Right cardiac atrium (tissue), 5 donors: ENCODE data around the gene OXGR1. TPM values are rescaled to one million over a fixed set of nuclear protein-coding genes. Genes with fewer than 3 reads are reported as not detected.
"Not testable (repeated sequence)": the region's sequence is repeated elsewhere in the genome, so short reads cannot be mapped to it uniquely, and the experiment has no call there.

Experiments
- ATAC-seq, 2 donors: fragments of 200-7000 bp; cut with Tn5 transposase; one replicate each; pipeline versions ENCODE4 v1.8.0 to v1.9.1; 2020; ENCODE audit warnings: moderate library complexity in 2 of 2, mild to moderate bottlenecking in 1 of 2
- DNase-seq, 3 donors: peaks; one replicate each; pipeline ENCODE4 v3.0.0-alpha.2; 2020
- H3K27ac ChIP-seq: one replicate; pipeline ENCODE4 v1.5.1; 2013; ENCODE audit warnings: mild to moderate bottlenecking, low read length, control low read depth, moderate library complexity
- H3K27me3 ChIP-seq: one replicate; pipeline ENCODE4 v1.6.1; 2013; ENCODE audit not compliant: control insufficient read depth, insufficient read depth
- H3K4me1 ChIP-seq: one replicate; pipeline ENCODE4 v1.6.1; 2013; ENCODE audit warnings: low read length; ENCODE audit not compliant: control insufficient read depth, insufficient read depth
- H3K4me3 ChIP-seq: one replicate; pipeline ENCODE4 v1.5.1; 2013; ENCODE audit warnings: low read length, control low read depth
- H3K9me3 ChIP-seq: one replicate; pipeline ENCODE4 v1.6.1; 2013; ENCODE audit warnings: low read length; ENCODE audit not compliant: control insufficient read depth
- WGBS: extraction: QIAGEN DNeasy Blood & Tissue Kit; methylation state at CpG from one replicate; pipeline ENCODE4 v1.1.7; 2013; 5-methylcytosine and 5-hydroxymethylcytosine counted together
- intact Hi-C, 4 donors: fragments of 100-400 bp; cut with DNase I; formaldehyde crosslinking; loops; one replicate each; pipeline versions ENCODE4 v1.11.0 to v1.14.0; 2022 to 2023
- long read RNA-seq, 4 donors: library from polyadenylated mRNA; unstranded; transcript quantifications; one replicate each; pipeline ENCODE4 v2.0.0, GENCODE V29; 2020 to 2021
- polyA plus RNA-seq: library from polyadenylated mRNA; stranded (reverse); fragments of 200-250 nt; gene quantifications from one replicate; pipeline ENCODE4 v1.2.3, GENCODE V29; 2013
- total RNA-seq, 4 donors: library from RNA; stranded (reverse); fragmentation: NEBNext Ultra II Directional; extraction: Animal tissue kit (Norgen Biotek cat#: 25700); gene quantifications; one replicate each; pipeline ENCODE4 v1.2.1, GENCODE V29; 2021
- donor health status: healthy with polysubstance abuse.
- donor health status: DM: no; HTN: yes; CAD: no.
- donor health status: DM: no; HTN: no; CAD: no.
- donor health status: DM: no; HTN: yes; CAD: no; lungs with severe emphysema.
- donor health status: DM: yes; HTN: yes; CAD: no.

Gene OXGR1
- under 1 TPM in 3 of 4 donors, not detected in 1; 0.26 to 0.70 (median 0.41) TPM for total RNA-seq
- polyA plus RNA-seq: 0.09 TPM
- long read RNA-seq, donor 1: 0 reads
- long read RNA-seq, donor 2: 0 reads
- long read RNA-seq, donor 3, partial matches to known transcripts: 0 of 1 reads
- long read RNA-seq, donor 3, other reads (novel, unspliced or antisense): 0 of 1 reads
- long read RNA-seq, donor 4: 0 reads

- peak in 2 of 3 donors; percentile 58 to 65 for DNase-seq
These were observed at the start of gene OXGR1 for GRCh38 chr13:96994017-96994857. Gene OXGR1 (minus strand): TSS chr13:96994476. CDS start chr13:96987759, 6,717 bp downstream.

GRCh38 chr13:97043302-97043701 lies 49.0 kb upstream of the OXGR1 start:
- 68% methylated on average over 2 of the region's 2 CpGs for WGBS
- DNase-seq (no peak), ATAC-seq (no peak)
- Histone ChIP-seq H3K27me3 (no peaks in the 10 kb centered on the region), H3K27ac (no peak overlapping the region), H3K4me3 (no peak overlapping the region), H3K9me3 (no peaks in the 10 kb centered on the region), H3K4me1 (no peaks in the 10 kb centered on the region)
- intact Hi-C loops: no loop called here

More at GRCh38 chr13:96994017-96994857, at the start of gene OXGR1:
- Histone ChIP-seq H3K27me3 (no peaks in the 10 kb centered on the region), H3K4me1 (peaks cover 5% of the 10 kb centered on the region), H3K27ac (no peak within 1 kb of the TSS), H3K9me3 (no peaks in the 10 kb centered on the region), H3K4me3 (peak within 1 kb of the TSS; percentile 71)
- peak; percentile 57 to 78 for ATAC-seq
- 4% methylated on average over 52 of the region's 52 CpGs for WGBS
- intact Hi-C loops: no loop called here

GRCh38 chr13:97030705-97031452 lies 36.6 kb upstream of the OXGR1 start:
- H3K27me3 ChIP-seq: no peaks in the 10 kb centered on the region
- ATAC-seq: no peak
- intact Hi-C loops: loop anchor here in 1 of 4 donors (10.0 kb wide), 1 partner anchor 184 kb away; no protein-coding TSS in a partner anchor
- DNase-seq: no peak
- H3K4me3 ChIP-seq: no peak overlapping the region
- peaks cover 1% of the 10 kb centered on the region for H3K9me3 ChIP-seq
- H3K27ac ChIP-seq: no peak overlapping the region
- H3K4me1 ChIP-seq: no peaks in the 10 kb centered on the region
- WGBS: 46% methylated on average over 2 of the region's 2 CpGs

- Histone ChIP-seq H3K4me1 (no peaks in the 10 kb centered on the region), H3K4me3 (no peak overlapping the region), H3K27me3 (no peaks in the 10 kb centered on the region), H3K27ac (no peak overlapping the region), H3K9me3 (no peaks in the 10 kb centered on the region)
- 41% methylated on average over 12 of the region's 12 CpGs for WGBS
- DNase-seq: peak in 2 of 3 donors; percentile 44 to 73
- intact Hi-C loops: loop anchor here in 1 of 4 donors (10.0 kb wide), 1 partner anchor 336 kb away; no protein-coding TSS in a partner anchor
- ATAC-seq: no peak
These were observed 34.4 kb upstream of the OXGR1 start for GRCh38 chr13:97028441-97029299.

DNA sequence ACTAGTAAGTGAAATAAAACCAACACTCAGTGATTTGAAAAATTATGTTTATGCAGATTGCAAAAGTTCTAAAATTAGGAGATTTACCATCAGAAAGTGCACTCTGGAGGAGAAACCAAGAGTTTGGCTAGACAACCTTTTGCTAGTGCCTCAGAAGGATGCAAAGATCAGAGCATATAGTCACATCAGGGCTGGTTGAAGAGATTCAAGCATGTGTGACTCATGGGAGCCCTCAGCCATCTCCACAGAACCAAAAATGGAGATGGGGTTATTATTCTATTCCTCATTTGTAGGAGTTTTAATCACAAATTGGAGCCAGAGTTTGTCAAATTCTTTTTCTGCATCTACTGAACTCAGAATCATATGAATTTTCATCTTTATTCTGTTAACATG lies 32.9 kb upstream of the OXGR1 start:
- H3K27me3 ChIP-seq: no peaks in the 10 kb centered on the region
- no peak overlapping the region for H3K27ac ChIP-seq
- no peak for ATAC-seq
- H3K4me1 ChIP-seq: no peaks in the 10 kb centered on the region
- no peaks in the 10 kb centered on the region for H3K9me3 ChIP-seq
- intact Hi-C loops: loop anchor here in 1 of 4 donors (10.0 kb wide), 1 partner anchor 338 kb away; no protein-coding TSS in a partner anchor
- no peak for DNase-seq
- H3K4me3 ChIP-seq: no peak overlapping the region

GRCh38 chr13:97026531-97027161 lies 32.4 kb upstream of the OXGR1 start:
- Histone ChIP-seq H3K27me3 (no peaks in the 10 kb centered on the region), H3K4me1 (no peaks in the 10 kb centered on the region), H3K27ac (no peak overlapping the region), H3K4me3 (no peak overlapping the region), H3K9me3 (no peaks in the 10 kb centered on the region)
- ATAC-seq (no peak), DNase-seq (no peak)
- intact Hi-C loops: loop anchor here in 1 of 4 donors (10.0 kb wide), 1 partner anchor 338 kb away; no protein-coding TSS in a partner anchor
- 36% methylated on average over 5 of the region's 5 CpGs for WGBS

- 96% methylated on average over 1 of the region's 1 CpG for WGBS
- not testable (repeated sequence) for H3K4me1 ChIP-seq, H3K9me3 ChIP-seq, H3K27ac ChIP-seq, H3K27me3 ChIP-seq, DNase-seq, ATAC-seq, H3K4me3 ChIP-seq
- intact Hi-C loops: loop anchor here in 1 of 4 donors (10.0 kb wide), 1 partner anchor 341 kb away; no protein-coding TSS in a partner anchor
These were observed 29.5 kb upstream of the OXGR1 start for GRCh38 chr13:97023812-97024211.

GRCh38 chr13:97023117-97023516 lies 28.8 kb upstream of the OXGR1 start:
- no peak for ATAC-seq
- no peaks in the 10 kb centered on the region for H3K27me3 ChIP-seq
- WGBS: 31% methylated on average over 1 of the region's 1 CpG
- DNase-seq: no peak
- no peak overlapping the region for H3K27ac ChIP-seq
- intact Hi-C loops: loop anchor here in 1 of 4 donors (10.0 kb wide), 1 partner anchor 342 kb away; no protein-coding TSS in a partner anchor
- no peak overlapping the region for H3K4me3 ChIP-seq
- no peaks in the 10 kb centered on the region for H3K9me3 ChIP-seq
- no peaks in the 10 kb centered on the region for H3K4me1 ChIP-seq

DNA sequence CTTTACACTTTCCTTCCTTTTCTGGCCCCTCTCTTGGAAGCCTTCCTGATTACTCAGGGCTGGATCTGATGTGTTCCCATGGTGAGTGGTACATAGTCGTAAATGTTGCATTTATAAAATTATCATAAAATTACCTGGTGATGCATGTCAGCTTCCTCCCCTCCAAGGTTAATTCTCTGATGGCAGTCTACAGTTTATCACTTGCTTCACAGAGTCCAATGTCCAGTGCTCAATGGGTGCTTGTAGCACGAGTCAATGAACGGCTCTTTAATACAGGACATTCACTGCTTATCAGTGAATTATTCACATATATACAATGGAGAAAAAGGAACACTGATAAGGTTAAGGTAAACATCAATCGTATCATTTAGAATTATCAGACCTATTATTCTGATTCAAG lies 27.0 kb upstream of the OXGR1 start:
- H3K9me3 ChIP-seq: no peaks in the 10 kb centered on the region
- WGBS: 75% methylated on average over 4 of the region's 4 CpGs
- intact Hi-C loops: loop anchor here in 1 of 4 donors (10.0 kb wide), 1 partner anchor 344 kb away; no protein-coding TSS in a partner anchor
- no peak overlapping the region for H3K4me3 ChIP-seq
- DNase-seq (no peak), ATAC-seq (no peak)
- no peak overlapping the region for H3K27ac ChIP-seq
- no peaks in the 10 kb centered on the region for H3K4me1 ChIP-seq
- no peaks in the 10 kb centered on the region for H3K27me3 ChIP-seq
